Measurements from ENCODE around the gene ATP13A3. TPM values are rescaled to one million over a fixed set of nuclear protein-coding genes. Genes with fewer than 3 reads are reported as not detected.

Gene ATP13A3
- total RNA-seq, 1 experiment from 2014 or later: 121 TPM

DNA sequence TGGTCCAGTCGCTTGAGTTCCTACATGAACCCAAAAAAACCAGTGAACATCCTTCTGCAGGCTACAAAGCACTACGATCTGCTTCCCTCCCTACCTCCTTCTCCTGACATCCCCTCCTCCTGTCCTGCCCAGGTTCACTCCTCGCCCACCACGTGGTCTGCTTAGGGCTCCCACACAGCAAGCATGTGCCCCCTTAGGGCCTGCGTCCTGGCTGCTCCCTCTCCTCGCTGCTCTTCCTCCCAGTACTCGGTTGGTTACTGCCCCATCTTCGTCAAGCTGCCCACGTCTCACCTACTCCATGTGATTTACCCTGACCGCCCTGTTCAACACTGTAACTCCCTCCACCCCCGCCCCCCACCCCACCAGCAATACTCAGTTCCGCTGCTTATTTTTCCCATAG, 20.8 kb upstream of the ATP13A3 start:
- H3K27me3 ChIP-seq (replicated peaks; ENCODE audit: insufficient read depth, low read depth, low read length, poor library complexity): no peaks in the 10 kb centered on the region
- intact Hi-C loops (cut with micrococcal nuclease; ENCODE audit: unreplicated experiment): no loop called here
- CTCF ChIA-PET: no interaction called here
- no peaks in the 10 kb centered on the region for H3K36me3 ChIP-seq (ENCODE audit: insufficient read depth, low read length, poor library complexity, severe bottlenecking)
- no peak overlapping the region for H3K4me3 ChIP-seq (ENCODE audit: low read depth, low read length, poor library complexity, severe bottlenecking)
- peaks cover 30% of the 10 kb centered on the region for H3K4me1 ChIP-seq (ENCODE audit: insufficient read depth, low read length, poor library complexity, severe bottlenecking)
- no peak overlapping the region for H3K27ac ChIP-seq (ENCODE audit: low read depth, low read length, poor library complexity, severe bottlenecking)
- TF ChIP-seq, protein P1, sequence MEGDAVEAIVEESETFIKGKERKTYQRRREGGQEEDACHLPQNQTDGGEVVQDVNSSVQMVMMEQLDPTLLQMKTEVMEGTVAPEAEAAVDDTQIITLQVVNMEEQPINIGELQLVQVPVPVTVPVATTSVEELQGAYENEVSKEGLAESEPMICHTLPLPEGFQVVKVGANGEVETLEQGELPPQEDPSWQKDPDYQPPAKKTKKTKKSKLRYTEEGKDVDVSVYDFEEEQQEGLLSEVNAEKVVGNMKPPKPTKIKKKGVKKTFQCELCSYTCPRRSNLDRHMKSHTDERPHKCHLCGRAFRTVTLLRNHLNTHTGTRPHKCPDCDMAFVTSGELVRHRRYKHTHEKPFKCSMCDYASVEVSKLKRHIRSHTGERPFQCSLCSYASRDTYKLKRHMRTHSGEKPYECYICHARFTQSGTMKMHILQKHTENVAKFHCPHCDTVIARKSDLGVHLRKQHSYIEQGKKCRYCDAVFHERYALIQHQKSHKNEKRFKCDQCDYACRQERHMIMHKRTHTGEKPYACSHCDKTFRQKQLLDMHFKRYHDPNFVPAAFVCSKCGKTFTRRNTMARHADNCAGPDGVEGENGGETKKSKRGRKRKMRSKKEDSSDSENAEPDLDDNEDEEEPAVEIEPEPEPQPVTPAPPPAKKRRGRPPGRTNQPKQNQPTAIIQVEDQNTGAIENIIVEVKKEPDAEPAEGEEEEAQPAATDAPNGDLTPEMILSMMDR (conservative IDR thresholded peaks at IDR 0.05; ENCODE audit: low read depth, low read length): no peak
- TF ChIP-seq EZH2 (IDR thresholded peaks at IDR 0.05; ENCODE audit: borderline replicate concordance, low read depth, low read length, poor library complexity, severe bottlenecking): no peak
- no peak for DNase-seq (ENCODE audit: low spot score)
- no TSS peak for BruUV-seq (replicated peaks)
- H3K9me3 ChIP-seq (ENCODE audit: low read depth, low read length, poor library complexity, severe bottlenecking): no peaks in the 10 kb centered on the region
- POLR2A ChIA-PET (ENCODE audit: low non-redundant PET): no interaction called here

DNA sequence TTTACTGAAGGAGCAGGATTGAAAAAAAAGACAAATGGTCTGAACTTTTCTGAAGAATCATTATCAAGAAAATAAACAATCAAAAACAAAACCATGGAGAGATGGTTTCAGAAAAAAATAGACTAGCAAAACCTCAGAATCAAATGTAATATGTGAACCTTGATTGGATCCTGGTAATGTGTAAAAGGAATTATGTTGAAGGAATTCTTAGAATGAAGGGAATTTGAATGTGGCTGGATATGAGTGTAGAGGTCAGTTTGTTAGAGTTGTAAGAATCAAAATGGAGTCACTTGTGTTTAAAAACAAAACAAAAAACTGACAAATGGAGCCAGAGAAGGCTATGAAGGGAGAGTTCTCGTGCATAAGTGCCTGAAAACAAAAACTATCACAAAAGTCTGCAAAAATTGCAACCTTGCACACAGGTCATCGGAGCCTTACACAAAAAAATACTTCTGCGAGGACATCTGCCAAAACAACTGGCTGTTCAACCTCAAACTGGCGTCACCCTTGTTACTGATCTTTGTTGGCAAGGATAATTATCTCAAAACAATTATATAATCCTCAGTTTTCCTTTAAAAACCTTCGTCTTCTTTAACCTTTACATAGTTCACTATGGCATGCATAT, 19.1 kb upstream of the ATP13A3 start:
- TF ChIP-seq, protein P1 (conservative IDR thresholded peaks at IDR 0.05; ENCODE audit: low read depth, low read length): no peak
- TF ChIP-seq EZH2 (IDR thresholded peaks at IDR 0.05; ENCODE audit: borderline replicate concordance, low read depth, low read length, poor library complexity, severe bottlenecking): no peak
- Histone ChIP-seq H3K4me1 (ENCODE audit: insufficient read depth, low read length, poor library complexity, severe bottlenecking) (peaks cover 32% of the 10 kb centered on the region), H3K4me3 (ENCODE audit: low read depth, low read length, poor library complexity, severe bottlenecking) (no peak overlapping the region), H3K36me3 (ENCODE audit: insufficient read depth, low read length, poor library complexity, severe bottlenecking) (no peaks in the 10 kb centered on the region), H3K9me3 (ENCODE audit: low read depth, low read length, poor library complexity, severe bottlenecking) (no peaks in the 10 kb centered on the region), H3K27ac (ENCODE audit: low read depth, low read length, poor library complexity, severe bottlenecking) (no peak overlapping the region), H3K27me3 (replicated peaks; ENCODE audit: insufficient read depth, low read depth, low read length, poor library complexity) (no peaks in the 10 kb centered on the region)
- no peak for DNase-seq (ENCODE audit: low spot score)
- BruUV-seq (replicated peaks): no TSS peak
- CTCF ChIA-PET: no interaction called here
- intact Hi-C loops (cut with micrococcal nuclease; ENCODE audit: unreplicated experiment): no loop called here
- POLR2A ChIA-PET (ENCODE audit: low non-redundant PET): no interaction called here

DNA sequence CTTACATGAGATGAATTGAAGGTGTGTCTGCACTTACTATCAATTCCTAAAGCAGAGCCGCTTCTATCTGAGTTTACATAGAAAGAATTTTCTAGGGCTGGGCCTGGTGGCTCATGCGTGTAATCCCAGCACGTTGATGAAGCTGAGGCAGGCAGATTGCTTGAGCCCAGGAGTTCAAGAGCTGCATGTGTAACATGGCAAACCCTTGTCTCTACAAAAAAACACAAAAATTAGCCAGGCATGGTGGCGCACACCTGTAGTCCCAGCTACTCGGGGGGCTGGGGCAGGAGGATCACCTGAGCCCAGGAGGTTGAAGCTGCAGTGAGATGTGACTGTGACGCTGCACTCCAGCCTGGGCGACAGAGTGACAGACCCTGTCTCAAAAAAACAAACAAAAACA, 18.1 kb upstream of the ATP13A3 start:
- ChIA-PET POLR2A (ENCODE audit: low non-redundant PET) (interaction anchor here (0.6 kb wide), 1 partner anchor 10 kb away, joined by 4 read pairs; no protein-coding TSS in a partner anchor), CTCF (no interaction called here)
- no peak overlapping the region for H3K4me3 ChIP-seq (ENCODE audit: low read depth, low read length, poor library complexity, severe bottlenecking)

More for the DNA sequence above, 18.1 kb upstream of the ATP13A3 start:
- no peaks in the 10 kb centered on the region for H3K27me3 ChIP-seq (replicated peaks; ENCODE audit: insufficient read depth, low read depth, low read length, poor library complexity)
- intact Hi-C loops (cut with micrococcal nuclease; ENCODE audit: unreplicated experiment): no loop called here
- DNase-seq (ENCODE audit: low spot score): no peak
- TF ChIP-seq EZH2 (IDR thresholded peaks at IDR 0.05; ENCODE audit: borderline replicate concordance, low read depth, low read length, poor library complexity, severe bottlenecking): no peak
- TF ChIP-seq, protein P1 (conservative IDR thresholded peaks at IDR 0.05; ENCODE audit: low read depth, low read length): no peak
- H3K27ac ChIP-seq (ENCODE audit: low read depth, low read length, poor library complexity, severe bottlenecking): no peak overlapping the region
- BruUV-seq (replicated peaks): no TSS peak
- no peaks in the 10 kb centered on the region for H3K9me3 ChIP-seq (ENCODE audit: low read depth, low read length, poor library complexity, severe bottlenecking)
- H3K36me3 ChIP-seq (ENCODE audit: insufficient read depth, low read length, poor library complexity, severe bottlenecking): no peaks in the 10 kb centered on the region
- peaks cover 32% of the 10 kb centered on the region for H3K4me1 ChIP-seq (ENCODE audit: insufficient read depth, low read length, poor library complexity, severe bottlenecking)
